Lower leg skin (tissue), 4 donors: ENCODE measurements around the gene UQCRC1. TPM values are rescaled to one million over a fixed set of nuclear protein-coding genes. Genes with fewer than 3 reads are reported as not detected.

ENCODE experiments used
- DNase-seq, 2 donors: peaks; one replicate each; pipeline ENCODE4 v3.0.0-alpha.2; 2019; ENCODE audit warnings: low spot score in 2 of 2
- H3K4me3 ChIP-seq: fragments of 200-600 bp; sonication (generic); 2 replicates; pipeline ENCODE4 v1.5.1; 2017; ENCODE audit warnings: mild to moderate bottlenecking, low read depth; ENCODE audit not compliant: poor library complexity, severe bottlenecking
- CTCF ChIP-seq, 3 donors: fragments of 450-650 bp; IDR thresholded peaks; one replicate each; pipeline ENCODE4 v1.5.1; 2016; ENCODE audit warnings: antibody characterized with exemption in 3 of 3, mild to moderate bottlenecking in 3 of 3, moderate library complexity in 2 of 3
- POLR2A ChIP-seq, 2 donors: fragments of 450-650 bp; IDR thresholded peaks; one replicate each; pipeline ENCODE4 v1.6.1; 2016 to 2017; ENCODE audit warnings: antibody characterized with exemption in 2 of 2, mild to moderate bottlenecking in 1 of 2, moderate library complexity in 1 of 2
- WGBS, 2 donors: methylation state at CpG; one replicate each; pipeline ENCODE4 v1.1.5; 2018; 5-methylcytosine and 5-hydroxymethylcytosine counted together
- intact Hi-C: fragments of 100-400 bp; cut with DNase I; formaldehyde crosslinking; loops from one replicate; pipeline ENCODE4 v1.15.0; 2023; ENCODE audit warnings: low total_unique reads
- total RNA-seq, 4 donors: library from RNA; depleted of rRNA; stranded (reverse); fragments of >200 nt; gene quantifications; one replicate each; pipeline ENCODE4 v1.1.0, GENCODE V29; 2016

UQCRC1 gene
- total RNA-seq, 4 donors from 2014 or later, result 240 to 373 (median 334) TPM

GRCh38 chr3:48652923-48653715, 43.7 kb upstream of the UQCRC1 start:
- H3K4me3 ChIP-seq, result no peak overlapping the region
- TF ChIP-seq POLR2A (IDR thresholded peaks at IDR 0.05), result no peak
- TF ChIP-seq CTCF (IDR thresholded peaks at IDR 0.05), result no peak
- intact Hi-C loops, result no loop called here
- no peak for DNase-seq
- WGBS, 2 donors, result 93 to 94% methylated on average over 15 of the region's 15 CpGs

GRCh38 chr3:48651771-48652170, 42.3 kb upstream of the UQCRC1 start:
- no peak for DNase-seq

DNA sequence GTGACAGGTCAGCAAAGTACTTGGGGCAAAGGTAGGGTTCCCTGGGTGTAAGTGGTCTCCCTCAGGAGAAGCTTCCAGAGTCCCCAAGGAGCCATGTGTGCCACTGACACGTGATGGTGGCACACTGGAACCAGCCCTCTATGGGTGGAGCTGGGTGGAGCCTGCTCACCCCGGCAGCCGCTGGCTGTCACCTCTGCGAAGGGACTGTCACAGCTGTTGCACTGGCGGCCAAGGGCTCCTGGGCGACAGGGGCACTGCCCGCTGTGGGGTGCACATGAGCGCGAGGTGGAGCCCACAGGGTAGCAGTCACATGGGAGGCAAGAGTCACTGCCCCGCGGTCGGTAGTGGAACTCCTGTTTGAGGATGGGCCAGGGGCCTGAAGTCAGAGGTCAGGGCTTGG, 41.3 kb upstream of the UQCRC1 start:
- no peak for TF ChIP-seq POLR2A (IDR thresholded peaks at IDR 0.05)
- no peak for TF ChIP-seq CTCF (IDR thresholded peaks at IDR 0.05)
- H3K4me3 ChIP-seq, result no peak overlapping the region
- intact Hi-C loops, result no loop called here
- DNase-seq, result no peak
- WGBS, 2 donors, result 82 to 89% methylated on average over 12 of the region's 12 CpGs

More at GRCh38 chr3:48651771-48652170, 42.3 kb upstream of the UQCRC1 start:
- intact Hi-C loops, result no loop called here
- 68 to 81% methylated on average over 6 to 11 of the region's 11 CpGs for WGBS, 2 donors
- no peak overlapping the region for H3K4me3 ChIP-seq
- TF ChIP-seq POLR2A (IDR thresholded peaks at IDR 0.05) (no peak), CTCF (IDR thresholded peaks at IDR 0.05) (no peak)

GRCh38 chr3:48648188-48648850, 38.9 kb upstream of the UQCRC1 start:
- TF ChIP-seq POLR2A (IDR thresholded peaks at IDR 0.05), result no peak
- TF ChIP-seq CTCF (IDR thresholded peaks at IDR 0.05), result no peak
- no peak for DNase-seq
- no peak overlapping the region for H3K4me3 ChIP-seq
- intact Hi-C loops, result no loop called here
- 89 to 91% methylated on average over 14 of the region's 15 CpGs for WGBS, 2 donors

GRCh38 chr3:48647714-48648113, 38.3 kb upstream of the UQCRC1 start:
- intact Hi-C loops, result no loop called here
- no peak overlapping the region for H3K4me3 ChIP-seq
- TF ChIP-seq CTCF (IDR thresholded peaks at IDR 0.05) (no peak), POLR2A (IDR thresholded peaks at IDR 0.05) (no peak)
- DNase-seq, result no peak
- 78 to 82% methylated on average over 9 of the region's 9 CpGs for WGBS, 2 donors
